Stimulated activated CD8-positive, alpha-beta memory T cell treated with anti-CD3 and anti-CD28 coated beads, Interleukin-12 subunit alpha, Interleukin-12 subunit beta, amount 100 ng/mL, for 24 hours (primary cell): ENCODE results near the gene DYNLT2.
"Not testable (repeated sequence)": the region's sequence is repeated elsewhere in the genome, so short reads cannot be mapped to it uniquely, and the experiment has no call there.

Experiments
- DNase-seq: peaks from one replicate; pipeline ENCODE4 v3.0.0-alpha.2; 2020; ENCODE audit errors: extremely low read depth

The DYNLT2 gene

DNA sequence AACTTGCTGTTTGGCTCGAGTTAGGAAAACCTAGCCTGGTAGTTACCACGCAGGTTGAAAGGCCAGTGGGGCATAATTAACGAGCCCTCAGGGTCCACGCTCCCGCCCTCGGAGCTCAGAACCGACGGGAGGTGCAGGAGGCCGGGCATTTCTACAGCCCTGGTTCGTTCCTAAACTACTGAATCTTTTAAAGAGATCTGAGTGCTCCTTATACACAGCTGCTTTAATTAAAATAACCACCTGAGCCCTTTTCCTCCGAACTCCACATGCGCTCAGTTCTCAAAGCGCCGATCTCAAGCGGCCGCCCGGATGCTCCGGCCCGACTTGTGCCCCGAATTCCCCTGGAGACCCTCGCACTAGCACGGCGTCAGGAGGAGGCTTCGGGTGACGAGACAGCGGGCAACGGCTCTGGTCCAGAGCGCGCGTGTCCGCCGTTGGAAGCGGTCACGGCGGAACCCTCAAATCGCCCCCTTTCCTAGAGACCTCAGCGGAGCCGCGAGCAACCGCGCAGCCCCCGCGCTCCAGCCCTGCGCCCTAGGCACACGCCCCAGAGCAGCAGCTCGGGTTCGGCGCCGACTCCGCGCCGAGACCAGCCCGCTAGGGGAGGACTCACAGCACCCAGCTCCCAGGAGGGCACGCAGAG is 49.9 kb downstream of the DYNLT2 start:
- DNase-seq = no peak

DNA sequence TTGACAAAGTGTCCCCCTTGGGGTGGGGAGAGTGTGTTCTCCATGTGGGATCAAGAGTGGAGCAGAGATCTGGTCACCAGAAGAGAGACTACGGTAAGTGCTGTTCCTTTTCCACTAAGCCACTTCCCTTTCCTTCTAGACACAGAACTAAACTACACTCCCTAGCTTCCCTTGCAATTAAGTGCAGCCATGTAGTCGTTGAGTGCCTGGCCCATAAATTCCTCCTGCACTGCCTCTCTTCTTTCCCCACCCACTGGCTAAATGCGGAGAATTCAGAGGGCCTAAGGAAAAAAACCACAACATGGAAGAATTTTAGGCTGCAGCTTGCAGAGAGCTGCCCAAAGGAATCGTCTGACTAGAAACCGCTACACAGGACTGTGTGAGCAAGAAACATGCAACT is 51.1 kb downstream of the DYNLT2 start:
- DNase-seq = no peak

DNA sequence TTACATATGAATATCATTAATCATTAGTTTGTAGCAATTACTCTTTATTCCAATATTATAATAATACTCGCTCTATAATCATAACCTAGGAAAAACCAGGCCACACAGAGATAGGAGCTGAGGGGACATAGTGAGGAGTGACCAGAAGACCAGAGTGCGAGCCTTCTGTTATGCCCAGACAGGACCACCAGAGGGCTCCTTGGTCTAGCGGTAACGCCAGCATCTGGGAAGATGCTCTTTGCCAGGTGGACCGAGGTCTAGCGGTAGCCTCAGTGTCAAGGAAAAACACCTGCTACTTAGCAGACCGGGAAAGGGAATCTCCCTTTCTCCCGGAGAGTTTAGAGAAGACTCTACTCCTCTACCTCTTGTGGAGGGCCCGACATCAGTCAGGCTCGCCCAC is 54.3 kb downstream of the DYNLT2 start:
- DNase-seq = not testable (repeated sequence)

DNA sequence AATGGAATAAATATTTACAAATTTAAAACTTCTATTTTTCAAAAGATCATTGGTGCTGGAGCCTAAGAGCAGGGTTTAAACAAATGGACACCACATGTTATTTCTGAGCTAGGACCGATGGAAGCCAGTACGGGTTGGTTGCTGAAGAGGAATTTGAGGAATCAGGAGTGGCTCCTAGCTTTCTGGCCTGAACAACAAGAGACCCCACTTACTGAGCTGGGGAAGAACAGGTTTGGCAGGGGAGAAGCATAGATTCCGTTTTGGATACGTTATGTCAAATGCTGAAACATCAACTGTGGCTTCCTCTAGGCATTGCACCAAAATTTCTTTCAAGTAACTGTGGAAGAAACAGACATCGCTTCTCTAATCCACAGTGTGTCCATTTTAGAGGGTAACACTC is 56.2 kb downstream of the DYNLT2 start:
- DNase-seq = no peak

DNA sequence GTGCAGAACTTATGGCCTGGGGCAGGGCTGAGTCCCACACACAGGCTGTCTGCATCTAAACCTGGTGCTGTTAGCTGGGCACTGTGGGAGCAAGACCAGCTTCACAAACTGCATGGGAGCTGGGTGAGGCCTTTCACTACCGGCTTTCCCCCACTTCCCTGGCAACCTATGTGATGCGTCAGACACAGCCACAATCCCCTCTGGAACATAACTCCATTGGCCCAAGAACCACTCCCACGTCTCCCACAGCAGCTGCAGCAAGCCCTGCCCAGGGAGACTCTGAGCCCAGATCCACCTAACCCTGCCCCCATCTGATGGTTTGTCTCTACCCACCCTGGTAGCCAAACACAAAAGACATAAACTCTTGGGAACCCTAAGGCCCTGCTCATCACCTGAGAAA is 58.9 kb downstream of the DYNLT2 start:
- no peak for DNase-seq

DNA sequence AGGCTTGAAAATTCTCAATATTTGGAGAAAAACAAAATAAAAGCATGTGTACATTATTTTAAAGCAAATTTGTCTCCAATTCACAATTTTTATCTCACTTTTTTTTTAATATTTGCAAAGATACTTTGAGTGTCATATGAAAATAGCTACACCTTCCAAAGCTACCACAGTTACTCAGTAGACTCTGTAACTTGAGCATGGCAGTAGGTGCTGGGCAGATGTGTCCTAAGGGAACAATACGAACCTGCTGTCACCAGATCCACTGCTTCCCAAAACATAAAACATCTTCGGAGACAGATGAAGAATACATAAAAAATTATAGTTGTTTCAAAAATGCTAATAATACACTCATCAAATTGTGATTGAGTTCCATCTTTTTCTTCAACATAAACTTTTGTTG is 60.1 kb downstream of the DYNLT2 start:
- no peak for DNase-seq
